ENCODE measurements around the gene FGF12. TPM values are rescaled to one million over a fixed set of nuclear protein-coding genes. Genes with fewer than 3 reads are reported as not detected.
"Not testable (repeated sequence)": the region's sequence is repeated elsewhere in the genome, so short reads cannot be mapped to it uniquely, and the experiment has no call there.

FGF12 gene
- total and polyA plus RNA-seq, 2 experiments from 2014 or later, result not detected

- no peaks in the 10 kb centered on the region for H3K27me3 ChIP-seq (replicated peaks; ENCODE audit: insufficient read depth)
- no peaks in the 10 kb centered on the region for H3K9me2 ChIP-seq (ENCODE audit: insufficient read depth)
- no peaks in the 10 kb centered on the region for H4K20me1 ChIP-seq (ENCODE audit: insufficient read depth)
- no peak for TF ChIP-seq EZH2 (IDR thresholded peaks at IDR 0.05; ENCODE audit: insufficient read depth, poor library complexity, severe bottlenecking)
- TF ChIP-seq EZH2phosphoT487 (IDR thresholded peaks at IDR 0.05; ENCODE audit: insufficient read depth, low read depth), result no peak
- in situ Hi-C loops (cut with MboI), result no loop called here
- no peaks in the 10 kb centered on the region for H3F3A ChIP-seq (ENCODE audit: insufficient read depth)
- no peak overlapping the region for H3K4me3 ChIP-seq
- no peaks in the 10 kb centered on the region for H3K9me3 ChIP-seq (ENCODE audit: low read depth)
- no peaks in the 10 kb centered on the region for H3K4me1 ChIP-seq (ENCODE audit: insufficient read depth)
- no peaks in the 10 kb centered on the region for H3K79me2 ChIP-seq (ENCODE audit: insufficient read depth)
- H3K27ac ChIP-seq, result no peak overlapping the region
- WGBS, 2 experiments (ENCODE audit: low coverage in 1 of 2, low lambda C conversion rate in 2 of 2, missing lambda C conversion rate in 2 of 2), result 14 to 17% methylated on average over 2 of the region's 2 CpGs
- no peak overlapping the region for H3K9ac ChIP-seq
- no peak overlapping the region for H2AFZ ChIP-seq
- H3K36me3 ChIP-seq (ENCODE audit: low read depth), result no peaks in the 10 kb centered on the region
- H3K4me2 ChIP-seq (ENCODE audit: unreplicated experiment), result no peak overlapping the region
- DNase-seq, result no peak
Observed at GRCh38 chr3:192751148-192751547, 23.8 kb upstream of the FGF12 start.

- in situ Hi-C loops (cut with MboI), result no loop called here
- Histone ChIP-seq H3K4me1 (ENCODE audit: insufficient read depth) (no peaks in the 10 kb centered on the region), H4K20me1 (ENCODE audit: insufficient read depth) (no peaks in the 10 kb centered on the region), H3K9me2 (ENCODE audit: insufficient read depth) (no peaks in the 10 kb centered on the region), H3F3A (ENCODE audit: insufficient read depth) (no peaks in the 10 kb centered on the region), H2AFZ (no peak overlapping the region), H3K36me3 (ENCODE audit: low read depth) (no peaks in the 10 kb centered on the region), H3K9me3 (ENCODE audit: low read depth) (no peaks in the 10 kb centered on the region), H3K4me2 (ENCODE audit: unreplicated experiment) (no peak overlapping the region), H3K27ac (no peak overlapping the region), H3K27me3 (replicated peaks; ENCODE audit: insufficient read depth) (no peaks in the 10 kb centered on the region), H3K9ac (no peak overlapping the region), H3K4me3 (no peak overlapping the region), H3K79me2 (ENCODE audit: insufficient read depth) (no peaks in the 10 kb centered on the region)
- 31 to 39% methylated on average over 5 of the region's 5 CpGs for WGBS, 2 experiments (ENCODE audit: low coverage in 1 of 2, low lambda C conversion rate in 2 of 2, missing lambda C conversion rate in 2 of 2)
- TF ChIP-seq EZH2 (IDR thresholded peaks at IDR 0.05; ENCODE audit: insufficient read depth, poor library complexity, severe bottlenecking), result no peak
- no peak for TF ChIP-seq EZH2phosphoT487 (IDR thresholded peaks at IDR 0.05; ENCODE audit: insufficient read depth, low read depth)
- no peak for DNase-seq
Observed at GRCh38 chr3:192750201-192750600, 22.9 kb upstream of the FGF12 start.

GRCh38 chr3:192747746-192748145 lies 20.4 kb upstream of the FGF12 start:
- Histone ChIP-seq H4K20me1 (ENCODE audit: insufficient read depth) (no peaks in the 10 kb centered on the region), H3F3A (ENCODE audit: insufficient read depth) (no peaks in the 10 kb centered on the region), H3K79me2 (ENCODE audit: insufficient read depth) (no peaks in the 10 kb centered on the region), H3K36me3 (ENCODE audit: low read depth) (no peaks in the 10 kb centered on the region), H3K9ac (no peak overlapping the region), H3K27ac (no peak overlapping the region), H3K4me3 (no peak overlapping the region), H3K27me3 (replicated peaks; ENCODE audit: insufficient read depth) (no peaks in the 10 kb centered on the region), H3K4me1 (ENCODE audit: insufficient read depth) (no peaks in the 10 kb centered on the region), H2AFZ (no peak overlapping the region), H3K9me2 (ENCODE audit: insufficient read depth) (no peaks in the 10 kb centered on the region), H3K4me2 (ENCODE audit: unreplicated experiment) (no peak overlapping the region), H3K9me3 (ENCODE audit: low read depth) (no peaks in the 10 kb centered on the region)
- WGBS, 2 experiments (ENCODE audit: low coverage in 1 of 2, low lambda C conversion rate in 2 of 2, missing lambda C conversion rate in 2 of 2), result 1 to 2% methylated on average over 3 of the region's 3 CpGs
- no peak for DNase-seq
- TF ChIP-seq EZH2phosphoT487 (IDR thresholded peaks at IDR 0.05; ENCODE audit: insufficient read depth, low read depth), result no peak
- no peak for TF ChIP-seq EZH2 (IDR thresholded peaks at IDR 0.05; ENCODE audit: insufficient read depth, poor library complexity, severe bottlenecking)
- in situ Hi-C loops (cut with MboI), result no loop called here

- no peak overlapping the region for H3K9ac ChIP-seq
- WGBS, 2 experiments (ENCODE audit: low coverage in 1 of 2, low lambda C conversion rate in 2 of 2, missing lambda C conversion rate in 2 of 2), result 12 to 14% methylated on average over 1 of the region's 1 CpG
- H3F3A ChIP-seq (ENCODE audit: insufficient read depth), result no peaks in the 10 kb centered on the region
- H2AFZ ChIP-seq, result no peak overlapping the region
- no peaks in the 10 kb centered on the region for H3K36me3 ChIP-seq (ENCODE audit: low read depth)
- H3K27ac ChIP-seq, result no peak overlapping the region
- H3K9me3 ChIP-seq (ENCODE audit: low read depth), result no peaks in the 10 kb centered on the region
- H4K20me1 ChIP-seq (ENCODE audit: insufficient read depth), result no peaks in the 10 kb centered on the region
- TF ChIP-seq EZH2 (IDR thresholded peaks at IDR 0.05; ENCODE audit: insufficient read depth, poor library complexity, severe bottlenecking) (no peak), EZH2phosphoT487 (IDR thresholded peaks at IDR 0.05; ENCODE audit: insufficient read depth, low read depth) (no peak)
- no peak for DNase-seq
- H3K27me3 ChIP-seq (replicated peaks; ENCODE audit: insufficient read depth), result no peaks in the 10 kb centered on the region
- H3K9me2 ChIP-seq (ENCODE audit: insufficient read depth), result no peaks in the 10 kb centered on the region
- no peak overlapping the region for H3K4me3 ChIP-seq
- no peaks in the 10 kb centered on the region for H3K4me1 ChIP-seq (ENCODE audit: insufficient read depth)
- no peak overlapping the region for H3K4me2 ChIP-seq (ENCODE audit: unreplicated experiment)
- no peaks in the 10 kb centered on the region for H3K79me2 ChIP-seq (ENCODE audit: insufficient read depth)
- in situ Hi-C loops (cut with MboI), result no loop called here
Observed at GRCh38 chr3:192747145-192747544, 19.8 kb upstream of the FGF12 start.

DNA sequence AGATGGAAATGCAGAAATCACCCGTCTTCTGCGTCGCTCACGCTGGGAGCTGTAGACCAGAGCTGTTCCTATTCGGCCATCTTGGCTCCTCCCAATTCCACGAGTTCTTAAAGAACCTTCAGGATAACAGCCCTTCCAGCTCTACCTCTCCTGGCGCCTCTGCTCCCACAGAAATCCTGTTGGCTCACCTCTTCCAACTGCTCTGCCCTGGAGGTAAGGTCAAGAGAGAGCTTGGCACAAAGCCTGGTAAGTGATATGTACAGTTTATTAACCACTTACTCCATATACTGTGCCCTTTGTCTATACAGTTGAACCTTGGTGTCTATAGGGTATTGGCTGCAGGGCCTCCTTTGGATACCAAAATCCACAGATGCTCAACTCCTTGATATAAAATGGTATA lies 17.8 kb upstream of the FGF12 start:
- no peaks in the 10 kb centered on the region for H3K4me1 ChIP-seq (ENCODE audit: insufficient read depth)
- 36 to 52% methylated on average over 7 of the region's 7 CpGs for WGBS, 2 experiments (ENCODE audit: low coverage in 1 of 2, low lambda C conversion rate in 2 of 2, missing lambda C conversion rate in 2 of 2)
- no peak overlapping the region for H3K27ac ChIP-seq
- no peaks in the 10 kb centered on the region for H4K20me1 ChIP-seq (ENCODE audit: insufficient read depth)
- no peak for DNase-seq
- no peaks in the 10 kb centered on the region for H3K9me3 ChIP-seq (ENCODE audit: low read depth)
- H3K9me2 ChIP-seq (ENCODE audit: insufficient read depth), result no peaks in the 10 kb centered on the region
- in situ Hi-C loops (cut with MboI), result no loop called here
- no peaks in the 10 kb centered on the region for H3K79me2 ChIP-seq (ENCODE audit: insufficient read depth)
- H3K9ac ChIP-seq, result no peak overlapping the region
- H3K27me3 ChIP-seq (replicated peaks; ENCODE audit: insufficient read depth), result no peaks in the 10 kb centered on the region
- no peak overlapping the region for H3K4me2 ChIP-seq (ENCODE audit: unreplicated experiment)
- no peak overlapping the region for H3K4me3 ChIP-seq
- no peak for TF ChIP-seq EZH2phosphoT487 (IDR thresholded peaks at IDR 0.05; ENCODE audit: insufficient read depth, low read depth)
- TF ChIP-seq EZH2 (IDR thresholded peaks at IDR 0.05; ENCODE audit: insufficient read depth, poor library complexity, severe bottlenecking), result no peak
- no peak overlapping the region for H2AFZ ChIP-seq
- H3F3A ChIP-seq (ENCODE audit: insufficient read depth), result no peaks in the 10 kb centered on the region
- H3K36me3 ChIP-seq (ENCODE audit: low read depth), result no peaks in the 10 kb centered on the region

DNA sequence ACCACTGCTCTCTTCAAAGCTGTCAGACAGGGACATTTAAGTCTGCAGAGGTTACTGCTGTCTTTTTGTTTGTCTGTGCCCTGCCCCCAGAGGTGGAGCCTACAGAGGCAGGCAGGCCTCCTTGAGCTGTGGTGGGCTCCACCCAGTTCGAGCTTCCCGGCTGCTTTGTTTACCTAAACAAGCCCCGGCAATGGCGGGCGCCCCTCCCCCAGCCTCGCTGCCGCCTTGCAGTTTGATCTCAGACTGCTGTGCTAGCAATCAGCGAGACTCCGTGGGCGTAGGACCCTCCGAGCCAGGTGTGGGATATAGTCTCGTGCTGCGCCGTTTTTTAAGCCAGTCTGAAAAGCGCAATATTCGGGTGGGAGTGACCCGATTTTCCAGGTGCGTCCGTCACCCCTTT lies 17.3 kb upstream of the FGF12 start:
- H3F3A ChIP-seq (ENCODE audit: insufficient read depth); H2AFZ ChIP-seq; H3K4me1 ChIP-seq (ENCODE audit: insufficient read depth); H3K27me3 ChIP-seq (replicated peaks; ENCODE audit: insufficient read depth); H3K27ac ChIP-seq; H4K20me1 ChIP-seq (ENCODE audit: insufficient read depth); H3K79me2 ChIP-seq (ENCODE audit: insufficient read depth); H3K9me2 ChIP-seq (ENCODE audit: insufficient read depth); H3K36me3 ChIP-seq (ENCODE audit: low read depth); H3K4me3 ChIP-seq; DNase-seq; in situ Hi-C loops (cut with MboI); H3K9me3 ChIP-seq (ENCODE audit: low read depth); H3K9ac ChIP-seq; H3K4me2 ChIP-seq (ENCODE audit: unreplicated experiment): not testable (repeated sequence)
- WGBS, 2 experiments (ENCODE audit: low coverage in 1 of 2, low lambda C conversion rate in 2 of 2, missing lambda C conversion rate in 2 of 2), result 62% methylated on average over 12 of the region's 19 CpGs; no CpG with 5 or more reads in 1 of the 2 experiments
